ENCODE measurements around the gene CRYZL1.
A peak's percentile ranks its signal among the peaks of the same experiment; 100 is the strongest.
"Not testable (repeated sequence)": the region's sequence is repeated elsewhere in the genome, so short reads cannot be mapped to it uniquely, and the experiment has no call there.

Gene CRYZL1

GRCh38 chr21:33626151-33626550 lies 15.4 kb downstream of the CRYZL1 start:
- DNase-seq (ENCODE audit: low read depth), result not testable (repeated sequence)

- DNase-seq (ENCODE audit: low read depth), result no peak
Observed at GRCh38 chr21:33622253-33622652, 19.3 kb downstream of the CRYZL1 start.

GRCh38 chr21:33619726-33620125 lies 21.8 kb downstream of the CRYZL1 start:
- no peak for DNase-seq (ENCODE audit: low read depth)

- no peak for DNase-seq (ENCODE audit: low read depth)
Observed at GRCh38 chr21:33618407-33618806, 23.1 kb downstream of the CRYZL1 start.

GRCh38 chr21:33617565-33617964 lies 24.0 kb downstream of the CRYZL1 start:
- DNase-seq (ENCODE audit: low read depth), result not testable (repeated sequence)

GRCh38 chr21:33611006-33611744 lies 30.4 kb downstream of the CRYZL1 start:
- DNase-seq (ENCODE audit: low read depth), result no peak

- no peak for DNase-seq (ENCODE audit: low read depth)
Observed at GRCh38 chr21:33608559-33608958, 33.0 kb downstream of the CRYZL1 start.

- no peak for DNase-seq (ENCODE audit: low read depth)
Observed at GRCh38 chr21:33598051-33598450, 43.5 kb downstream of the CRYZL1 start.

- peak; percentile 65 for DNase-seq (ENCODE audit: low read depth)
Observed at GRCh38 chr21:33588485-33589335, 52.8 kb downstream of the CRYZL1 start, which contains the start of gene DONSON. TSS of gene DONSON (minus strand) at chr21:33588684. CDS start at chr21:33588641, 43 bp downstream.

GRCh38 chr21:33587792-33588484 lies 53.6 kb downstream of the CRYZL1 start:
- no peak for DNase-seq (ENCODE audit: low read depth)

- DNase-seq (ENCODE audit: low read depth), result no peak
Observed at GRCh38 chr21:33586927-33587326, 54.6 kb downstream of the CRYZL1 start.

- no peak for DNase-seq (ENCODE audit: low read depth)
Observed at GRCh38 chr21:33584455-33584854, 57.1 kb downstream of the CRYZL1 start.

GRCh38 chr21:33578959-33579542 lies 62.5 kb downstream of the CRYZL1 start:
- no peak for DNase-seq (ENCODE audit: low read depth)

GRCh38 chr21:33578214-33578613 lies 63.3 kb downstream of the CRYZL1 start:
- DNase-seq (ENCODE audit: low read depth), result no peak

GRCh38 chr21:33576741-33577141 lies 64.8 kb downstream of the CRYZL1 start:
- not testable (repeated sequence) for DNase-seq (ENCODE audit: low read depth)

- DNase-seq (ENCODE audit: low read depth), result no peak
Observed at GRCh38 chr21:33572350-33572749, 69.2 kb downstream of the CRYZL1 start.

- DNase-seq (ENCODE audit: low read depth), result no peak
Observed at GRCh38 chr21:33569991-33570390, 71.5 kb downstream of the CRYZL1 start.

GRCh38 chr21:33568448-33568847 lies 73.1 kb downstream of the CRYZL1 start:
- DNase-seq (ENCODE audit: low read depth), result no peak

GRCh38 chr21:33567914-33568313 lies 73.6 kb downstream of the CRYZL1 start:
- no peak for DNase-seq (ENCODE audit: low read depth)

- DNase-seq (ENCODE audit: low read depth), result no peak
Observed at GRCh38 chr21:33566514-33566913, 75.0 kb downstream of the CRYZL1 start.

GRCh38 chr21:33562389-33562788 lies 79.2 kb downstream of the CRYZL1 start:
- no peak for DNase-seq (ENCODE audit: low read depth)

GRCh38 chr21:33561373-33561772 lies 80.2 kb downstream of the CRYZL1 start:
- no peak for DNase-seq (ENCODE audit: low read depth)
